ENCODE data around the gene AKR7A3. TPM values are rescaled to one million over a fixed set of nuclear protein-coding genes. Genes with fewer than 3 reads are reported as not detected.

Gene AKR7A3
- total RNA-seq, 4 donors from 2014 or later = 1.8 to 3.5 (median 2.3) TPM

DNA sequence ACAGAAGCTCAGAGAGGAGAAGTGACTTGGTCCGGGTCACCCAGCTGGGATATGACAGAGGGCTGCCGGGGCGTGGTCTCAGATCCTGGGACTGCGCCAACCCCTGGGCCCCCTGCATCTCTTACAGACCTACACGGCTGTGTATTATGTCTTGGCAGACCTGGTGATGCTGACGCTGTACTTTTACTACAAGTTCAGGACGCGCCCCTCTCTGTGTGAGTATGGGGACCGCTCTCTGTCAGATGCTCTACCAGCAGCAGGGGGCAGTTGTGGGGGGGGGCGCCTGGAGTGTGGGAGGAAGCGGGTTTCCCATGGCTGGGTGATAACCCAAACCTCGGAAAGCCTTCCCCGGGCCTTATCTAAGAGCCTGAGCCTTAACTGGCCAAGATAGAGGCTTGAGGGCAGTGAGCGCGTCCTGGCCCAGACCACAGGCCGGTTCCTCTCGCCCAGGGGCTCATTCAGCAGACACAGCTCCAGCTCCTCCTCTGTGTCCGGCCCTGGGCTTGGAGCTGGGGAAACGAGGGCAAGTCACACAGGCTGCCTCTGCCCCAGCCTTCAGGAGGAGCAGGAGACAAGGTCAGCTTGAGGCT, 36.9 kb upstream of the AKR7A3 start:
- WGBS, 2 donors = 90 to 93% methylated on average over 10 to 18 of the region's 19 CpGs
- intact Hi-C loops (cut with DNase I) = no loop called here
- peaks cover 24 to 33% of the 10 kb centered on the region in 2 donors for H3K36me3 ChIP-seq

DNA sequence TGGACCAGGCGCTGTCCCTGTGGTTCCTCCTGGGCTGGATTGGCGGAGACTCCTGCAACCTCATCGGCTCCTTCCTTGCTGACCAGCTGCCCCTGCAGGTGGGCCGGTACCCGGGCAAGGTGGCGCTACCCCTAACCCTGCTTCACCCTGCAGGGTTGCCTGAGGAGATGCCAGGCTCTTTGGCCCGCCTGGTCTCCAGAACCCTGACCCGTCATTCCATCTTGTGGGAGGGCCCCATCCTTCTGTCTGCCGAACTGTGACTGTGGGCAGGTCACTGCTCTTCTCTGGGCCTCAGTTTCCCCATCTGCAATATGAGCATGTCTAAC, 36.1 kb upstream of the AKR7A3 start:
- TF ChIP-seq POLR2A (IDR thresholded peaks at IDR 0.05) = no peak
- TF ChIP-seq, protein P1, sequence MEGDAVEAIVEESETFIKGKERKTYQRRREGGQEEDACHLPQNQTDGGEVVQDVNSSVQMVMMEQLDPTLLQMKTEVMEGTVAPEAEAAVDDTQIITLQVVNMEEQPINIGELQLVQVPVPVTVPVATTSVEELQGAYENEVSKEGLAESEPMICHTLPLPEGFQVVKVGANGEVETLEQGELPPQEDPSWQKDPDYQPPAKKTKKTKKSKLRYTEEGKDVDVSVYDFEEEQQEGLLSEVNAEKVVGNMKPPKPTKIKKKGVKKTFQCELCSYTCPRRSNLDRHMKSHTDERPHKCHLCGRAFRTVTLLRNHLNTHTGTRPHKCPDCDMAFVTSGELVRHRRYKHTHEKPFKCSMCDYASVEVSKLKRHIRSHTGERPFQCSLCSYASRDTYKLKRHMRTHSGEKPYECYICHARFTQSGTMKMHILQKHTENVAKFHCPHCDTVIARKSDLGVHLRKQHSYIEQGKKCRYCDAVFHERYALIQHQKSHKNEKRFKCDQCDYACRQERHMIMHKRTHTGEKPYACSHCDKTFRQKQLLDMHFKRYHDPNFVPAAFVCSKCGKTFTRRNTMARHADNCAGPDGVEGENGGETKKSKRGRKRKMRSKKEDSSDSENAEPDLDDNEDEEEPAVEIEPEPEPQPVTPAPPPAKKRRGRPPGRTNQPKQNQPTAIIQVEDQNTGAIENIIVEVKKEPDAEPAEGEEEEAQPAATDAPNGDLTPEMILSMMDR (IDR thresholded peaks at IDR 0.05) = no peak
- H3K9me3 ChIP-seq = no peaks in the 10 kb centered on the region
- H3K36me3 ChIP-seq = peaks cover 24 to 33% of the 10 kb centered on the region in 2 donors
- intact Hi-C loops (cut with DNase I) = no loop called here
- DNase-seq = no peak
- H3K4me3 ChIP-seq (replicated peaks in 1 of 3) = no peak overlapping the region
- no peaks in the 10 kb centered on the region for H3K4me1 ChIP-seq
- no peaks in the 10 kb centered on the region for H3K27me3 ChIP-seq
- H3K27ac ChIP-seq = no peak overlapping the region
- 100% methylated on average over 3 to 5 of the region's 9 CpGs for WGBS, 2 donors

More for the DNA sequence above, 36.9 kb upstream of the AKR7A3 start:
- Histone ChIP-seq H3K4me1 (no peaks in the 10 kb centered on the region), H3K27ac (no peak overlapping the region), H3K9me3 (no peaks in the 10 kb centered on the region), H3K4me3 (replicated peaks in 1 of 3) (no peak overlapping the region), H3K27me3 (no peaks in the 10 kb centered on the region)
- DNase-seq = no peak
- TF ChIP-seq, protein P1 (IDR thresholded peaks at IDR 0.05) = no peak
- no peak for TF ChIP-seq POLR2A (IDR thresholded peaks at IDR 0.05)

DNA sequence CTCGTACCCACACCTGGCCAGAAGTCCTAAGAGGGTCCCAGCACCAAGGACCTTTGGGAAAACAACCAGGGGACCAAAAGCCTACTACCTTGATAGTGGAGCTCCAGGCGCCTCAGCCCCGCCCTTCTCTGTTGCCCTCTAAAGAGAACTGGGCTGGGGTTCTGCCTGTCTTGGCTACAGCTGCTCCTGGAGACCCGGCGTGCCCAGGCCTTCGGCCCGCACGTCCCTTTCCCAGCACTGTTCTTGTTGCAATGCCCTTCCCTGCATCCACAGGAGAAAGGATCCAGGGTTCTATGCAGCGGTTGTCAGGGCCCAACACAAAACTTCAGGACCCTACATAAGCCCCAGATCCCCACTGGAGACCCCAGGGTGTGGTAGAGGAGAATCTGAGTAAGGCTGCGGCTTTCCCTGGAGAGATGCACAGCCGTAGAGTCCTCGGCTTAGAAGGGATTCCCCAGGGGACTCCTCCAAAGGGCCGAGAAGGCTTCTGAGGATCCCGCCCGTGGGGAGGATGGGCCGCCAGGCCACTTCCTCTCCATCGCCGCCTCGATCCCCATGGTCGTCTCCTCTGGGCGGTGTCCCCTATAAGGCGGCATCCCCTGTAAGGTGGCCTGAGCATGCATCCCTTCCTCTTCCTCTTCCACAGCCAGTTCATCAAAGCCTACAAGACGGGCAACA, 35.6 kb upstream of the AKR7A3 start:
- intact Hi-C loops (cut with DNase I) = no loop called here

DNA sequence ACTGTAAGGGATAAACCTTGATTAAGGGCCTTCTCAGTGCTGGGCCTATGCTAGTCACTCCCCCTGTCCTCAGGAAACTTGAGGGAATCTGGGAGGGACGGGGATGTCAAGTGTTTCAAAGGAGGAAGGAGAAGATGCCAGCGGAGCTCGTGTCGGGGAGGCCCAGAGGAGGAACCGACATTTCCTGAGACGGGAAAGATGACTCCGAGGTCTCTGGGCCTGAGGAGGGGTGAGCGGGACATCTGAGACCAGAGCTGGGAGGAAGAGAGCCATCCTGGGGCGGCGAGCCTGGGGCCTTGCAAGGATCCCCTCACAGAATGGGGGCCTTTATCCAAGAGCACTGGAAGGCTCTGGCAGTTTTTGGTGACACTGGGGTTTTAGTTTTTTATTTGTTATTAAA, 33.9 kb upstream of the AKR7A3 start:
- intact Hi-C loops (cut with DNase I) = no loop called here
- Histone ChIP-seq H3K27ac (no peak overlapping the region), H3K27me3 (no peaks in the 10 kb centered on the region), H3K9me3 (no peaks in the 10 kb centered on the region), H3K36me3 (peaks cover 19 to 31% of the 10 kb centered on the region in 2 donors), H3K4me3 (replicated peaks in 1 of 3) (no peak overlapping the region), H3K4me1 (no peaks in the 10 kb centered on the region)
- TF ChIP-seq, protein P1 (IDR thresholded peaks at IDR 0.05) = no peak
- no peak for TF ChIP-seq POLR2A (IDR thresholded peaks at IDR 0.05)
- DNase-seq = no peak
- 67 to 87% methylated on average over 10 of the region's 10 CpGs for WGBS, 2 donors

More for the DNA sequence above, 35.6 kb upstream of the AKR7A3 start:
- WGBS, 2 donors = 89 to 92% methylated on average over 19 to 22 of the region's 23 CpGs
- Histone ChIP-seq H3K4me1 (no peaks in the 10 kb centered on the region), H3K27me3 (no peaks in the 10 kb centered on the region), H3K36me3 (peaks cover 24 to 30% of the 10 kb centered on the region in 2 donors), H3K27ac (no peak overlapping the region), H3K4me3 (replicated peaks in 1 of 3) (no peak overlapping the region), H3K9me3 (no peaks in the 10 kb centered on the region)
- TF ChIP-seq POLR2A (IDR thresholded peaks at IDR 0.05) = no peak
- TF ChIP-seq, protein P1 (IDR thresholded peaks at IDR 0.05) = no peak
- DNase-seq = no peak

DNA sequence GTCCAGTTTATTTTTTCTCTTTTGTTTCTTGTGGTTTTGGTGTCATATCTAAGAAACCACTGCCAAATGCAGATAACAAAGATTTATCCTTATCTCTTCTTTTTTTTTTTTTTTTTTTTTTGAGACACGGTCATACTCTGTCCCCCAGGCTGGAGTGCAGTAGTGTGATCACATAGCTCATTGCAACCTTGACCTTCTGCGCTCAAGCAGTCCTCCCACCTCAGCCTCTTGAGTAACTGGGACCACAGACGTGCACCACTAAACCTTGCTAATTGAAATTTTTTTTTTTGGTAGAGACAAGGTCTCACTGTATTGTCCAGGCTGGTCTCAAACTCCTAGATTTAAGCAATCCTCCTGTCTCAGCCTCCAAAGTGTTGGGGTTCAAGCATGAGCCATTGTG, 32.5 kb upstream of the AKR7A3 start:
- H3K36me3 ChIP-seq = peaks cover 12 to 19% of the 10 kb centered on the region in 2 donors

More for the DNA sequence above, 32.5 kb upstream of the AKR7A3 start:
- H3K9me3 ChIP-seq = no peaks in the 10 kb centered on the region
- no peaks in the 10 kb centered on the region for H3K4me1 ChIP-seq
- 96 to 99% methylated on average over 3 of the region's 3 CpGs for WGBS, 2 donors
- no peak for DNase-seq
- H3K4me3 ChIP-seq (replicated peaks in 1 of 3) = no peak overlapping the region
- TF ChIP-seq POLR2A (IDR thresholded peaks at IDR 0.05) = no peak
- TF ChIP-seq, protein P1 (IDR thresholded peaks at IDR 0.05) = no peak
- H3K27me3 ChIP-seq = no peaks in the 10 kb centered on the region
- H3K27ac ChIP-seq = no peak overlapping the region
- intact Hi-C loops (cut with DNase I) = no loop called here

Data from thyroid gland (tissue), 4 donors.